ENCODE data around the gene WRNIP1. TPM values are rescaled to one million over a fixed set of nuclear protein-coding genes. Genes with fewer than 3 reads are reported as not detected.
A peak's percentile ranks its signal among the peaks of the same experiment; 100 is the strongest.

Gene WRNIP1
- total RNA-seq, 2 donors from 2014 or later = 40.9 to 47.1 TPM

DNA sequence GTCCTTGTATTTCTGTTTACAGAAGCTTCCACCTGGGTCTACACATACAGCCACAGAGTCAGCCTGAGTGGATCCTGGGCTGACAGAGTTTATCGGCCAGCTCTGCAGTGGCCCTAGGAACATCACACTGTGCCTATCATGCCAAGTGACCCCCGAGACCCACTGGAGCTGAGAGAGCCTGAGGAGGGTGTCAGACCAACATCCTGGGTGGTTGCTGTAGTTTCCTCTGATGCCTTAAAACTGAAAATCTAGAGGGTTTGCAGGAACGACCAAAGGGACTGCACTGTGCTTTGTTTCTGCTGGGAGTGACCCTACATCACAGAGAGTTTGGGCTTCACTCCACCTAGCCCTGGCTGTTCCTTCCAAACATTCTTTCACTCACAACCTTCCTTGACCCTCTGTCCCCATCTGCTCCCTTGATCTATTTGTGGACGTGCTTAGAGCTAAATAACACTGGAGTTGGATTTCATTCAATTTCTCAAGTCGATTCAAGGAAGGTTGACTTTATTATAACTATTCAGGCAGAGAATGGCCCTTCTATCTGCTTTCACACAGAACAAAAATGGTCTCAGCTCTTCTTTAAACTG, 32.6 kb upstream of the WRNIP1 start:
- H3K27me3 Mint-ChIP-seq (ENCODE audit: low read depth) = peaks cover 25% of the 10 kb centered on the region
- no peak for ATAC-seq (replicated peaks in 1 of 2)
- H3K4me3 Mint-ChIP-seq = no peak overlapping the region

DNA sequence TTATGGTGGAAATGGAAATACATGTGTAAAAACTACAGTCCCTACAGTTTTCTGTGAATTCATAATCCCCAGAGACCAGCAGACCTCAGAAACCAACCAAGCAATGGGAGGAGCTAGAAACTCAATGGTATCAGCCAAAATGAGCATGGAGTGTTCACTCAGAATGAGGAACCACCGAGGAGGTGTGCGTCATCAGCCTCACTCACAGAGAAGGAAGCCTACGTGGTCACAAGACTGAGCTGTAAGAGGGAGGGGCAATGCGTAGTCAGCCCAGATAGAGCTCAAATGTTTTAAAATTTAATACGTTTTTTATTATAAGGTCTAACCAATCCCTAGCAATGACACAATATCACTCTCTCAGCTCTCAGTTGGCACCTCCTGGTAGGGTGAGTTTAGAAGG, 31.9 kb upstream of the WRNIP1 start:
- peak; percentile 62 to 68 for DNase-seq
- Mint-ChIP-seq H3K9me3 (no peaks in the 10 kb centered on the region), H3K27me3 (ENCODE audit: low read depth) (peaks cover 25% of the 10 kb centered on the region), H3K36me3 (ENCODE audit: insufficient read depth in 2 of 2) (no peaks in the 10 kb centered on the region), H3K4me3 (no peak overlapping the region), H3K4me1 (ENCODE audit: low read depth) (peaks cover 8% of the 10 kb centered on the region), H3K27ac (no peak overlapping the region)
- ATAC-seq (replicated peaks in 1 of 2) = peak; percentile 96 to 99

More for the DNA sequence above, 32.6 kb upstream of the WRNIP1 start:
- DNase-seq = no peak
- no peak overlapping the region for H3K27ac Mint-ChIP-seq
- peaks cover 8% of the 10 kb centered on the region for H3K4me1 Mint-ChIP-seq (ENCODE audit: low read depth)
- no peaks in the 10 kb centered on the region for H3K36me3 Mint-ChIP-seq (ENCODE audit: insufficient read depth in 2 of 2)
- no peaks in the 10 kb centered on the region for H3K9me3 Mint-ChIP-seq

- no peak for ATAC-seq (replicated peaks in 1 of 2)
- H3K27me3 Mint-ChIP-seq (ENCODE audit: low read depth) = peaks cover 19% of the 10 kb centered on the region
- no peaks in the 10 kb centered on the region for H3K9me3 Mint-ChIP-seq
- no peak overlapping the region for H3K4me3 Mint-ChIP-seq
- H3K36me3 Mint-ChIP-seq (ENCODE audit: insufficient read depth in 2 of 2) = no peaks in the 10 kb centered on the region
- DNase-seq = no peak
- no peak overlapping the region for H3K27ac Mint-ChIP-seq
- H3K4me1 Mint-ChIP-seq (ENCODE audit: low read depth) = peaks cover 9% of the 10 kb centered on the region
Measured at GRCh38 chr6:2733736-2734480, 31.3 kb upstream of the WRNIP1 start.

DNA sequence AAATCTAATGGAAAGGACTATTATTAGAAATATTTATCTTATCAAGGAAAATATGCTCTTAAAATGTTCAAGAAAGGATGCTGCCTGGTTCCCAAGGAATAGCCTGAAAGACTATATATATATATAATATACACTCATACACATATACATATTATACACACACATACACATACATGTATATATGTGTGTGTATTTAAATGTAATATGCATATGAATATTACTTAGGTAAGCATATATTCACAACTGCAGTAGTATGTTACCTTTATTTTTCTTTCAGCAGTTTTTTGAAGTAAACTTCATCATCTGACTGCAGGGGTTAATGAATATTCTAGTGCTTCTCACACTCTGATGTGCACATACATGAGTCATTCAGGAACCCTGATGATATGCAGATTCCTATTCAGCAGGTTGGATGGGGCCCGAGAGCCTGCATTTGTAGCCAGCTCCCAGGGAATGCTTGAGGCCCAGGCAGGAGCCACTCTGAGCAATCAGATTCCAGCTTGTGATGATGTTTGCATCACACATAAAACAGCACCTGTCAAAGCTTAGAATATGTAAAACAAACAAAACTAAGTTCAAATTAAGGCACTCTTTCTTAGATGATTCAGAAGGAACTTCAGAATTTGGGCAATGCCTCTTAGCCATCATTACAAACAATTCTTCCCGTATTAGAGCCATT, 30.6 kb upstream of the WRNIP1 start:
- H3K4me3 Mint-ChIP-seq = no peak overlapping the region
- ATAC-seq (replicated peaks in 1 of 2) = no peak
- H3K27ac Mint-ChIP-seq = no peak overlapping the region
- DNase-seq = no peak
- H3K9me3 Mint-ChIP-seq = no peaks in the 10 kb centered on the region
- no peaks in the 10 kb centered on the region for H3K36me3 Mint-ChIP-seq (ENCODE audit: insufficient read depth in 2 of 2)
- H3K27me3 Mint-ChIP-seq (ENCODE audit: low read depth) = peaks cover 12% of the 10 kb centered on the region
- H3K4me1 Mint-ChIP-seq (ENCODE audit: low read depth) = peaks cover 16% of the 10 kb centered on the region

- Mint-ChIP-seq H3K4me1 (ENCODE audit: low read depth) (peaks cover 14% of the 10 kb centered on the region), H3K27me3 (ENCODE audit: low read depth) (peaks cover 4% of the 10 kb centered on the region), H3K9me3 (no peaks in the 10 kb centered on the region), H3K4me3 (no peak overlapping the region), H3K27ac (no peak overlapping the region), H3K36me3 (ENCODE audit: insufficient read depth in 2 of 2) (no peaks in the 10 kb centered on the region)
- no peak for ATAC-seq (replicated peaks in 1 of 2)
- DNase-seq = no peak
Measured at GRCh38 chr6:2737885-2738284, 27.3 kb upstream of the WRNIP1 start.

DNA sequence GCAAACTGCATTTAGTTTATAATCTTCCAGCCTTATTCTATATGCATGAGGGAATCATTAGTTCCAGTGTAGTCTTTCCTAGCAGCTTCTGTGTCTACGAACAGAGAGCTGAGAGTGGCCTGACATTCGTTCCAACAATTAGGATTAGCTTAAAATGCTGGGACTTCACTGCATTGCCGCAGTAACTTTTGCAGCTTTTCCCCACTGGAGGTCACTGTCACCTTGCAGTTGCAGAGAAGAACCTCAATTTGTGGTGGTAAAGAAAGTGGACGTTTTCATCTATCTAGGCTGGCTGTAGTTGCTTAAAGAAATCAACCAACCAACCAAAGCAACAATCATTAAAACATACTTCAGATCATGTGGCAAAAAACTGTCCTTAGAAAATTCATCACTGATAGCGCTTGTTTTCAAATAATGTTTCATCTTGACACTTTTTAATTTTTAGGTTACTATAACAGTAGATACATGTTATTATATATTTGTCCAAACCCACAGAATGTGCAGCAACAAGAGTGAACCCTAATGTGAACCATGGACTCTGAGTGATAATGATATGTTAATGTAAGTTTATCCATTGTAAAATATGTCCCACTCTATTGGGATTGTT, 26.7 kb upstream of the WRNIP1 start:
- peak; percentile 60 to 62 for ATAC-seq (replicated peaks in 1 of 2)
- no peak overlapping the region for H3K27ac Mint-ChIP-seq

GRCh38 chr6:2739335-2739734, 25.9 kb upstream of the WRNIP1 start:
- Mint-ChIP-seq H3K4me3 (no peak overlapping the region), H3K36me3 (ENCODE audit: insufficient read depth in 2 of 2) (no peaks in the 10 kb centered on the region), H3K9me3 (no peaks in the 10 kb centered on the region), H3K4me1 (ENCODE audit: low read depth) (peaks cover 7% of the 10 kb centered on the region), H3K27me3 (ENCODE audit: low read depth) (no peaks in the 10 kb centered on the region), H3K27ac (no peak overlapping the region)
- DNase-seq (peak; percentile 29 to 46), ATAC-seq (replicated peaks in 1 of 2) (peak; percentile 82 to 90)

More for the DNA sequence above, 26.7 kb upstream of the WRNIP1 start:
- DNase-seq = peak; percentile 55 to 60
- Mint-ChIP-seq H3K36me3 (ENCODE audit: insufficient read depth in 2 of 2) (no peaks in the 10 kb centered on the region), H3K9me3 (no peaks in the 10 kb centered on the region), H3K4me3 (no peak overlapping the region), H3K27me3 (ENCODE audit: low read depth) (no peaks in the 10 kb centered on the region), H3K4me1 (ENCODE audit: low read depth) (peaks cover 8% of the 10 kb centered on the region)

DNA sequence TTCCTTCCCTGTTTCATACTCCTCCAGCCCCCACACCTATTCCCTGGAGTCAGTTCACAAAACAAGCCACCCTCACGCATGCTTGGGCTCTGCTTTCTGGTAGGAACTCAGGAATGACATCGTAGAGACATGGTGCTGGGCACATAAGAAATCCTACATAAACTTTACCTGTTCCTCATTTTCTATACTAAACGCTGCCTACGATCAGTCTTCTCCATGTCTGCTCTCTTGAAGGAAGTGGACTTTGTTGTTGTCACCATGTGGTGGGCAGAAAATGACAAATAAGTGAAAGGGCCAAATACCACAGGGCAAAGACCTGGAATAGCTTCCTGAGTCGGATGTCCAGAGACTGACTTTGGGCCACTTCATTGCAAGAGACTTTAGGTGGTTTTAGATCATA, 24.6 kb upstream of the WRNIP1 start:
- Mint-ChIP-seq H3K27ac (no peak overlapping the region), H3K4me3 (no peak overlapping the region), H3K4me1 (ENCODE audit: low read depth) (peaks cover 7% of the 10 kb centered on the region), H3K36me3 (ENCODE audit: insufficient read depth in 2 of 2) (no peaks in the 10 kb centered on the region), H3K9me3 (no peaks in the 10 kb centered on the region), H3K27me3 (ENCODE audit: low read depth) (no peaks in the 10 kb centered on the region)
- ATAC-seq (replicated peaks in 1 of 2) (no peak), DNase-seq (no peak)

DNA sequence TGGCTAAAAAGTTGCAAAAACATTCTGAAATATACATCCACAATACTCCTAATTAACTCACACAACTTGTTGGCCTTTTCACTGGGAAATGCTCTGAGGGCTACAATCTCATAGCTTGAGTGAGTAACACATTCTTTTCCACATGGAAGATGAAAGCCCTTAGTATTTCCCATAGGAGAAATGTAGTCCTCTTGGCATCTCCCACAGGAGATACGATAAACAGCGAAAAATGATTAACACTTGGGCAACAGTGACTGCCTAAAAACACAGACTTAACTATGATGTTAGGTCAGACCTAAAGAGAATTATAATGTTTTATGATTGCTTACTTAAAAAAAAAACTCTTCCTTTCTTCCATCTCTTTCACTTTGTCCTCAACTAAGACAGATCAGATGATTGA, 23.4 kb upstream of the WRNIP1 start:
- H3K36me3 Mint-ChIP-seq (ENCODE audit: insufficient read depth in 2 of 2) = no peaks in the 10 kb centered on the region
- DNase-seq (no peak), ATAC-seq (replicated peaks in 1 of 2) (no peak)
- H3K4me1 Mint-ChIP-seq (ENCODE audit: low read depth) = peaks cover 7% of the 10 kb centered on the region
- H3K27ac Mint-ChIP-seq = no peak overlapping the region
- no peaks in the 10 kb centered on the region for H3K9me3 Mint-ChIP-seq
- H3K4me3 Mint-ChIP-seq = no peak overlapping the region
- H3K27me3 Mint-ChIP-seq (ENCODE audit: low read depth) = no peaks in the 10 kb centered on the region

GRCh38 chr6:2743280-2744208, 21.6 kb upstream of the WRNIP1 start:
- H3K27me3 Mint-ChIP-seq (ENCODE audit: low read depth) = no peaks in the 10 kb centered on the region

DNA sequence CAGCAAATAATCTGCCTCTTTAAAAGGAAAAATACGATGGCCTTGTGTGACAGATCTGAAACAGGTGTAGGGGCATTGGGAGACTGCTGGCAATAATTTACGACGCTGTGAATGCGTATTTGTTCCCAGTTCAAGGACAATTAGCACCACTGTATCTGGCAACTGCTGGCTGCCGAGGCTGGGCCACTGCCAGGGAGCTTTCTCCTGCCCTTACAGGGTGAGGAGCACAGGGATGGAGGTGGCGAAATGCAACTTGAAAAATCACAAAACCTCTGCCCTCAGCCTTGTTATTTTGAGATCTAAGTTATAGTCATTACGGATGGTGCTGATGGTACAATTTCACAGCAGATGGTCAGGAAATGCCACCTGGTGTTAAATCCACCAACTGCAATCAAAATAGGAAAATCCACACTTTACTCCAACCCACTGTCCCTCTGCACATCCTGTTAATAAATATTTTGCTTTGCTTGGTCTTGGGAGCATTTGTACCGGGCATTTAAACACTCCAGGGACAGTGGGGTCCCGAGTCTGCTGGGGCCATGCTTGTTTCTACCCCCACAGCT, 20.9 kb upstream of the WRNIP1 start:
- DNase-seq (no peak), ATAC-seq (replicated peaks in 1 of 2) (no peak)
- no peak overlapping the region for H3K4me3 Mint-ChIP-seq
- no peaks in the 10 kb centered on the region for H3K36me3 Mint-ChIP-seq (ENCODE audit: insufficient read depth in 2 of 2)
- H3K27me3 Mint-ChIP-seq (ENCODE audit: low read depth) = peaks cover 2% of the 10 kb centered on the region
- no peaks in the 10 kb centered on the region for H3K9me3 Mint-ChIP-seq
- no peak overlapping the region for H3K27ac Mint-ChIP-seq
- peaks cover 2% of the 10 kb centered on the region for H3K4me1 Mint-ChIP-seq (ENCODE audit: low read depth)

More at GRCh38 chr6:2743280-2744208, 21.6 kb upstream of the WRNIP1 start:
- no peaks in the 10 kb centered on the region for H3K36me3 Mint-ChIP-seq (ENCODE audit: insufficient read depth in 2 of 2)
- peaks cover 7% of the 10 kb centered on the region for H3K4me1 Mint-ChIP-seq (ENCODE audit: low read depth)
- no peak overlapping the region for H3K27ac Mint-ChIP-seq
- H3K9me3 Mint-ChIP-seq = no peaks in the 10 kb centered on the region
- no peak overlapping the region for H3K4me3 Mint-ChIP-seq
- ATAC-seq (replicated peaks in 1 of 2) = no peak
- DNase-seq = no peak

- DNase-seq = no peak
- H3K9me3 Mint-ChIP-seq = no peaks in the 10 kb centered on the region
- no peak overlapping the region for H3K27ac Mint-ChIP-seq
Measured at GRCh38 chr6:2744778-2745177, 20.4 kb upstream of the WRNIP1 start.

More at GRCh38 chr6:2744778-2745177, 20.4 kb upstream of the WRNIP1 start:
- no peaks in the 10 kb centered on the region for H3K36me3 Mint-ChIP-seq (ENCODE audit: insufficient read depth in 2 of 2)
- peaks cover 7% of the 10 kb centered on the region for H3K27me3 Mint-ChIP-seq (ENCODE audit: low read depth)
- H3K4me1 Mint-ChIP-seq (ENCODE audit: low read depth) = peaks cover 2% of the 10 kb centered on the region
- no peak for ATAC-seq (replicated peaks in 1 of 2)
- H3K4me3 Mint-ChIP-seq = no peak overlapping the region

All from activated T-cell treated with anti-CD3 and anti-CD28 coated beads, Interleukin-2, amount 50 U/mL, for 72 hours (primary cell).